Natural killer cell (primary cell): ENCODE results near the gene SSTR3. TPM values are rescaled to one million over a fixed set of nuclear protein-coding genes. Genes with fewer than 3 reads are reported as not detected.
A peak's percentile ranks its signal among the peaks of the same experiment; 100 is the strongest.

Experiments used
- ATAC-seq, 3 donors: fragments of 150-1000 bp in 2 of 3; fragments of 200-7000 bp in 1 of 3; cut with Tn5 transposase; 1 replicate in 1 of 3; 2 replicates in 2 of 3; pipeline ENCODE4 v1.10.0; 2021; ENCODE audit warnings: mild to moderate bottlenecking in 2 of 3, moderate library complexity in 2 of 3
- DNase-seq, 2 donors: peaks; one replicate each; pipeline versions ENCODE4 v3.0.0 to v3.0.0-alpha.2; 2013 to 2021; ENCODE audit warnings: mixed read lengths in 1 of 2
- H3K27ac ChIP-seq: one replicate; pipeline ENCODE4 v1.5.1; 2013; ENCODE audit warnings: mild to moderate bottlenecking, low read length
- H3K27me3 ChIP-seq: one replicate; pipeline ENCODE4 v1.6.1; 2013; ENCODE audit warnings: low read length; ENCODE audit not compliant: control insufficient read depth, insufficient read depth
- H3K36me3 ChIP-seq: one replicate; pipeline ENCODE4 v1.6.1; 2013; ENCODE audit warnings: low read length; ENCODE audit not compliant: control insufficient read depth, insufficient read depth
- H3K4me1 ChIP-seq: one replicate; pipeline ENCODE4 v1.6.1; 2013; ENCODE audit warnings: low read length; ENCODE audit not compliant: control insufficient read depth, insufficient read depth
- H3K4me3 ChIP-seq: one replicate; pipeline ENCODE4 v1.5.1; 2013; ENCODE audit warnings: low read length
- H3K9me3 ChIP-seq: one replicate; pipeline ENCODE4 v1.6.1; 2013; ENCODE audit warnings: low read length; ENCODE audit not compliant: control insufficient read depth, insufficient read depth
- H3K27ac Mint-ChIP-seq, 2 donors: one replicate each; pipeline ENCODE4 v1.8.0; 2022; ENCODE audit warnings: mild to moderate bottlenecking in 2 of 2, mixed read lengths in 2 of 2, moderate library complexity in 1 of 2
- H3K27me3 Mint-ChIP-seq, 2 donors: one replicate each; pipeline ENCODE4 v1.8.0; 2022; ENCODE audit warnings: low read depth in 2 of 2, mixed read lengths in 2 of 2
- H3K36me3 Mint-ChIP-seq: one replicate; pipeline ENCODE4 v1.8.0; 2022; ENCODE audit warnings: mixed read lengths
- H3K4me1 Mint-ChIP-seq, 2 donors: one replicate each; pipeline ENCODE4 v1.8.0; 2022; ENCODE audit warnings: mixed read lengths in 2 of 2
- H3K4me3 Mint-ChIP-seq: one replicate; pipeline ENCODE4 v1.8.0; 2022; ENCODE audit warnings: mild to moderate bottlenecking, moderate library complexity, mixed read lengths
- H3K9me3 Mint-ChIP-seq, 2 donors: one replicate each; pipeline ENCODE4 v1.8.0; 2022; ENCODE audit warnings: mixed read lengths in 2 of 2
- CTCF ChIP-seq: fragments of 200-600 bp; IDR thresholded peaks from one replicate; pipeline ENCODE4 v1.8.0; 2022; ENCODE audit warnings: antibody characterized with exemption
- WGBS: methylation state at CpG from one replicate; pipeline ENCODE4 v1.1.7; 2013; ENCODE audit warnings: missing lambda C conversion rate; ENCODE audit not compliant: insufficient coverage; 5-methylcytosine and 5-hydroxymethylcytosine counted together
- intact Hi-C: fragments of 100-400 bp; cut with micrococcal nuclease; formaldehyde crosslinking; loops from one replicate; pipeline ENCODE4 v1.14.2; 2022
- total RNA-seq, 4 donors: library from RNA; stranded (reverse); fragments of 120-200 nt in 1 of 4; gene quantifications; one replicate each; pipeline versions ENCODE4 v1.2.3 to v1.2.4, GENCODE V29; 2013 to 2022

SSTR3 gene
- total RNA-seq, 3 donors from 2014 or later (not counting 1 experiment from before 2014, with no cell fraction given): 0.20 to 0.64 (median 0.23) TPM

GRCh38 chr22:37165066-37165465, 47.2 kb downstream of the SSTR3 start:
- Histone ChIP-seq H3K36me3 (no peaks in the 10 kb centered on the region), H3K27ac (peak overlapping the region; percentile 86), H3K27me3 (no peaks in the 10 kb centered on the region), H3K9me3 (no peaks in the 10 kb centered on the region), H3K4me1 (peaks cover 97% of the 10 kb centered on the region), H3K4me3 (no peak overlapping the region)
- ATAC-seq (no peak), DNase-seq (no peak)
- no peak for TF ChIP-seq CTCF
- Mint-ChIP-seq H3K4me1 (peaks cover 89 to 96% of the 10 kb centered on the region in 2 donors), H3K4me3 (peak overlapping the region; percentile 80), H3K27me3 (no peaks in the 10 kb centered on the region), H3K36me3 (no peaks in the 10 kb centered on the region), H3K9me3 (no peaks in the 10 kb centered on the region), H3K27ac (peak overlapping the region; percentile 94 to 97)
- 71% methylated on average over 9 of the region's 9 CpGs for WGBS
- intact Hi-C loops: loop anchor here (10.0 kb wide), 1 partner anchor 320 kb away; the partner anchor contains the start of gene MFNG

GRCh38 chr22:37164505-37164887, 47.8 kb downstream of the SSTR3 start:
- Mint-ChIP-seq H3K27ac (peak overlapping the region; percentile 94 to 97), H3K4me3 (peak overlapping the region; percentile 80), H3K4me1 (peaks cover 89 to 96% of the 10 kb centered on the region in 2 donors), H3K27me3 (no peaks in the 10 kb centered on the region), H3K9me3 (no peaks in the 10 kb centered on the region), H3K36me3 (no peaks in the 10 kb centered on the region)
- DNase-seq (no peak), ATAC-seq (no peak)
- WGBS: 23% methylated on average over 4 of the region's 5 CpGs
- Histone ChIP-seq H3K27ac (peak overlapping the region; percentile 86), H3K36me3 (no peaks in the 10 kb centered on the region), H3K27me3 (no peaks in the 10 kb centered on the region), H3K4me3 (no peak overlapping the region), H3K4me1 (peaks cover 97% of the 10 kb centered on the region), H3K9me3 (no peaks in the 10 kb centered on the region)
- no peak for TF ChIP-seq CTCF
- intact Hi-C loops: loop anchor here (1.0 to 10.0 kb wide), 3 partner anchors 78 to 320 kb away; partner anchors contain the start of genes MFNG and RAC2

GRCh38 chr22:37163575-37164504, 48.4 kb downstream of the SSTR3 start:
- DNase-seq (peak; percentile 73 to 87), ATAC-seq (peak; percentile 40 to 60 (median 55))
- Mint-ChIP-seq H3K36me3 (no peaks in the 10 kb centered on the region), H3K4me3 (peak overlapping the region; percentile 80), H3K4me1 (peaks cover 91 to 96% of the 10 kb centered on the region in 2 donors), H3K27ac (peak overlapping the region; percentile 94 to 97), H3K9me3 (no peaks in the 10 kb centered on the region), H3K27me3 (no peaks in the 10 kb centered on the region)
- 28% methylated on average over 20 of the region's 22 CpGs for WGBS
- Histone ChIP-seq H3K4me3 (no peak overlapping the region), H3K36me3 (no peaks in the 10 kb centered on the region), H3K4me1 (peaks cover 100% of the 10 kb centered on the region), H3K27ac (peak overlapping the region; percentile 92), H3K27me3 (no peaks in the 10 kb centered on the region), H3K9me3 (no peaks in the 10 kb centered on the region)
- no peak for TF ChIP-seq CTCF
- intact Hi-C loops: loop anchor here (1.0 to 10.0 kb wide), 3 partner anchors 78 to 321 kb away; partner anchors contain the start of genes MFNG and RAC2
